SU-DHL-6 (cell line): ENCODE data around the gene CENPL.
A peak's percentile ranks its signal among the peaks of the same experiment; 100 is the strongest.

Source experiments
- H2AFZ ChIP-seq: fragments of 200-600 bp; sonication (generic); 2 replicates; pipeline ENCODE4 v1.6.1; 2014; ENCODE audit warnings: low read depth, mild to moderate bottlenecking, moderate library complexity, mixed read lengths, antibody characterized with exemption, low read length; ENCODE audit not compliant: severe bottlenecking
- H3F3A ChIP-seq: fragments of 200-600 bp; shearing (Covaris generic); 2 replicates; pipeline ENCODE4 v1.6.0; 2016; ENCODE audit warnings: antibody characterized with exemption, mild to moderate bottlenecking; ENCODE audit not compliant: insufficient read depth
- H3K27ac ChIP-seq: fragments of 200-600 bp; sonication (generic); 2 replicates; pipeline ENCODE4 v1.5.1; 2016; ENCODE audit warnings: low read depth, mild to moderate bottlenecking, low read length, moderate library complexity, mixed read lengths
- H3K27me3 ChIP-seq: fragments of 200-600 bp; sonication (generic), shearing (Covaris generic); 2 replicates; pipeline ENCODE4 v1.6.0; 2014; ENCODE audit warnings: mild to moderate bottlenecking, low read length
- H3K36me3 ChIP-seq: fragments of 200-600 bp; sonication (generic); 2 replicates; pipeline ENCODE4 v1.6.1; 2014; ENCODE audit warnings: mild to moderate bottlenecking, low read length, mixed read lengths
- H3K4me2 ChIP-seq: fragments of 300-600, 200-600 bp; shearing (Covaris generic), sonication (generic); 2 replicates; pipeline ENCODE4 v1.6.0; 2014; ENCODE audit warnings: low read length, low read depth, mild to moderate bottlenecking; ENCODE audit not compliant: poor library complexity, severe bottlenecking
- H3K4me3 ChIP-seq: fragments of 200-600 bp; sonication (generic); 2 replicates; pipeline ENCODE4 v1.5.1; 2014; ENCODE audit warnings: antibody characterized with exemption, low read length, mild to moderate bottlenecking, mixed read lengths; ENCODE audit not compliant: insufficient read depth, poor library complexity, severe bottlenecking
- H3K79me2 ChIP-seq: fragments of 200-600 bp; sonication (generic); 2 replicates; pipeline ENCODE4 v1.6.1; 2014; ENCODE audit warnings: mild to moderate bottlenecking, low read length, moderate library complexity; ENCODE audit not compliant: insufficient read depth
- H3K9ac ChIP-seq: fragments of 200-600 bp; sonication (generic); 2 replicates; pipeline ENCODE4 v1.7.0; 2014; ENCODE audit warnings: mild to moderate bottlenecking, low read length
- H3K9me2 ChIP-seq: fragments of 200-600 bp; sonication (generic); replicated peaks from 2 replicates; pipeline ENCODE4 v1.6.1; 2014; ENCODE audit warnings: low read length; ENCODE audit not compliant: insufficient read depth
- H3K9me3 ChIP-seq: fragments of 200-600 bp; sonication (generic); 2 replicates; pipeline ENCODE4 v1.6.1; 2014; ENCODE audit warnings: low read length, mixed read lengths; ENCODE audit not compliant: insufficient read depth
- H4K20me1 ChIP-seq: fragments of 200-600 bp; sonication (generic); 2 replicates; pipeline ENCODE4 v1.6.1; 2014; ENCODE audit warnings: low read depth, mild to moderate bottlenecking, antibody characterized with exemption, low read length, moderate library complexity, mixed read lengths
- CTCF ChIP-seq: fragments of 200-600 bp; sonication (generic); IDR thresholded peaks from one replicate; pipeline ENCODE4 v1.5.1; 2017; ENCODE audit warnings: antibody characterized with exemption, mild to moderate bottlenecking, low read length, moderate library complexity; ENCODE audit not compliant: insufficient read depth, poor library complexity, severe bottlenecking
- EZH2phosphoT487 ChIP-seq: fragments of 200-600 bp; sonication (generic), shearing (Covaris generic); conservative IDR thresholded peaks from 2 replicates; pipeline ENCODE4 v1.6.1; 2018; ENCODE audit warnings: mild to moderate bottlenecking, antibody characterized with exemption, low read length, moderate library complexity, mixed read lengths

The CENPL gene

GRCh38 chr1:173865468-173866164 lies 40.9 kb upstream of the CENPL start:
- TF ChIP-seq CTCF (no peak), EZH2phosphoT487 (no peak)
- peaks cover 48% of the 10 kb centered on the region for H3K36me3 ChIP-seq
- H3K9me2 ChIP-seq, result no peaks in the 10 kb centered on the region
- H3F3A ChIP-seq, result peaks cover 89% of the 10 kb centered on the region
- H3K79me2 ChIP-seq, result peaks cover 16% of the 10 kb centered on the region
- H3K4me2 ChIP-seq, result peak overlapping the region; percentile 85
- H2AFZ ChIP-seq, result no peak overlapping the region
- H3K27ac ChIP-seq, result peak overlapping the region; percentile 91
- no peaks in the 10 kb centered on the region for H3K9me3 ChIP-seq
- peak overlapping the region; percentile 99 for H3K4me3 ChIP-seq
- peaks cover 10% of the 10 kb centered on the region; the same call in 1 of the 2 replicates for H4K20me1 ChIP-seq
- peak overlapping the region; percentile 88 for H3K9ac ChIP-seq
- no peaks in the 10 kb centered on the region for H3K27me3 ChIP-seq

GRCh38 chr1:173864179-173864867 lies 39.6 kb upstream of the CENPL start:
- Histone ChIP-seq H3K27ac (peak overlapping the region; percentile 91; the same call in 1 of the 2 replicates), H3K4me2 (peak overlapping the region; percentile 85), H3K36me3 (peaks cover 54% of the 10 kb centered on the region)

More at GRCh38 chr1:173864179-173864867, 39.6 kb upstream of the CENPL start:
- Histone ChIP-seq H2AFZ (no peak overlapping the region), H3K9me2 (no peaks in the 10 kb centered on the region), H3K79me2 (peaks cover 16% of the 10 kb centered on the region), H4K20me1 (peaks cover 10% of the 10 kb centered on the region; the same call in 1 of the 2 replicates), H3K27me3 (no peaks in the 10 kb centered on the region), H3K9me3 (no peaks in the 10 kb centered on the region), H3K9ac (0 out of 2 replicates have a peak overlapping the region, but pooled peaks have one; percentile 88), H3K4me3 (no peak overlapping the region), H3F3A (peaks cover 86% of the 10 kb centered on the region)
- TF ChIP-seq EZH2phosphoT487 (no peak), CTCF (no peak)
